ENCODE measurements around the gene FBXO45. TPM values are rescaled to one million over a fixed set of nuclear protein-coding genes. Genes with fewer than 3 reads are reported as not detected.

FBXO45 gene
- total and polyA plus RNA-seq, 10 of the 15 experiments (the other 5 are each of a cell fraction or from before 2014, with no cell fraction given) = 4.0 to 17.3 (median 11.8) TPM

GRCh38 chr3:196625331-196625730 lies 56.9 kb downstream of the FBXO45 start (continued):
- no peak for TF ChIP-seq ZNF622 (IDR thresholded peaks at IDR 0.05)
- no peak for TF ChIP-seq IRF3 (IDR thresholded peaks at IDR 0.05)
- TF ChIP-seq ETV6 (conservative IDR thresholded peaks at IDR 0.05 in 1 of 2, IDR thresholded peaks at IDR 0.05 in 1 of 2; ENCODE audit: borderline replicate concordance in 1 of 2, low read depth in 1 of 2) = no peak
- TF ChIP-seq E4F1 (IDR thresholded peaks at IDR 0.05; ENCODE audit: borderline replicate concordance, partially characterized antibody) = no peak
- no peak for TF ChIP-seq ZNF274 (IDR thresholded peaks at IDR 0.05; ENCODE audit: insufficient read depth, insufficient read length)
- TF ChIP-seq POLR2AphosphoS5 (IDR thresholded peaks at IDR 0.05; ENCODE audit: low read length) = no peak
- TF ChIP-seq CREB1 (IDR thresholded peaks at IDR 0.05; ENCODE audit: low read depth) = no peak
- TF ChIP-seq STAT1 (conservative IDR thresholded peaks at IDR 0.05) = no peak
- no peak for TF ChIP-seq TCF3 (IDR thresholded peaks at IDR 0.05; ENCODE audit: borderline replicate concordance, insufficient read depth, low read depth, low read length)
- TF ChIP-seq SUZ12 (IDR thresholded peaks at IDR 0.05; ENCODE audit: unreplicated experiment) = no peak

GRCh38 chr3:196627918-196628231 lies 59.4 kb downstream of the FBXO45 start:
- 96% methylated on average over 8 of the region's 8 CpGs for WGBS (ENCODE audit: insufficient coverage, insufficient replicate concordance, low lambda C conversion rate, missing lambda C conversion rate)
- DNase-seq (ENCODE audit: low read depth, low spot score) (no peak), FAIRE-seq (no peak), ATAC-seq (no peak)
- Histone ChIP-seq H2AFZ (ENCODE audit: control insufficient read depth, low read depth, low read length) (no peak overlapping the region), H3K79me2 (ENCODE audit: control insufficient read depth, insufficient read depth, low read length) (peaks cover 2% of the 10 kb centered on the region; the same call in 1 of the 2 replicates), H3K4me2 (ENCODE audit: control insufficient read depth, insufficient read depth) (no peak overlapping the region), H3K9ac (ENCODE audit: control insufficient read depth, insufficient read depth, low read length) (no peak overlapping the region), H3K9me3 (replicated peaks; ENCODE audit: control insufficient read depth, insufficient read depth, low read length) (no peaks in the 10 kb centered on the region), H3K27ac (ENCODE audit: control insufficient read depth, insufficient read depth) (no peak overlapping the region), H3K4me3 (no peak overlapping the region), H3K4me1 (ENCODE audit: control insufficient read depth, insufficient read depth, low read length) (peaks cover 40% of the 10 kb centered on the region), H4K20me1 (ENCODE audit: control insufficient read depth, insufficient read depth) (no peaks in the 10 kb centered on the region), H3K27me3 (replicated peaks in 1 of 2; ENCODE audit: control insufficient read depth in 2 of 2, insufficient read depth in 2 of 2, low read length in 1 of 2) (no peaks in the 10 kb centered on the region), H3K36me3 (ENCODE audit: control insufficient read depth in 2 of 2, insufficient read depth in 2 of 2, low read length in 1 of 2) (no peaks in the 10 kb centered on the region)
- ChIA-PET CTCF (interaction anchor here (1.1 kb wide), 1 partner anchor 10 kb away, joined by 3 read pairs; no protein-coding TSS in a partner anchor), POLR2A (no interaction called here), RAD21 (ENCODE audit: unreplicated experiment) (no interaction called here), SMC1A (ENCODE audit: uncharacterized antibody, unreplicated experiment) (interaction anchor here (1.6 to 8.3 kb wide), 3 partner anchors 10 to 19 kb away, joined by 3 to 82 read pairs (median 20); partner anchors contain the start of gene NRROS)
- intact Hi-C loops (cut with micrococcal nuclease; ENCODE audit: unreplicated experiment) = no loop called here
- in situ Hi-C loops (cut with MboI) = no loop called here
- no TSS peak for BruUV-seq (replicated peaks)
- TF ChIP-seq ASH2L (IDR thresholded peaks at IDR 0.05; ENCODE audit: borderline replicate concordance, low read depth) (no peak), ZNF592 (IDR thresholded peaks at IDR 0.05) (no peak), KAT2A (conservative IDR thresholded peaks at IDR 0.05; ENCODE audit: control insufficient read depth, low read depth, low read length) (no peak), ELK1 (IDR thresholded peaks at IDR 0.05; ENCODE audit: low read depth, low read length) (no peak)
